ENCODE measurements around the gene SEH1L.
"Not testable (repeated sequence)": the region's sequence is repeated elsewhere in the genome, so short reads cannot be mapped to it uniquely, and the experiment has no call there.

The SEH1L gene

DNA sequence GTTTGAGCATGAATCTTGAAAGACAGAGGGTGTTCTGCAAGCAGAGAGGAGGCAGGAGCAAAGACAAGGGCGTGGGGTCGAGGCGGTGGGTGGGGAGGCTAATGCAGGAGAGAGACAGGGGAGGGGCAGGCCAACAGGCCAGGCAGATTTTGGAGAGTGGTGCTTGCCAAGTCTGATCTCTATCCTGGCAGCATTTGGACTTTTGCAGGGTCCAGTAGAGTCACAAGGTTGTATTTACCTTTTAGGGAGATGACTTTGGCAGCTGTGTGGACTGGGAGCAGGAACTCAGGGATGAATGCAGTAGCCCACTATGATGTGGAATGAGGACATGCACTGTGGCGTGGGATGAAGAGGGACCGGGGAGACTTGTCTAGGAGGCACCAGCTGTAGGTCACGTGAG, 27.7 kb downstream of the SEH1L start:
- DNase-seq (ENCODE audit: low read depth, low spot score) = no peak
- no peak overlapping the region for H3K4me3 ChIP-seq (ENCODE audit: low read depth, low read length)
- in situ Hi-C loops (cut with HindIII; ENCODE audit: low sequenced_read_pairs) = no loop called here
- no peak for TF ChIP-seq CTCF (IDR thresholded peaks at IDR 0.05; ENCODE audit: low read depth, low read length)

GRCh38 chr18:12976305-12976704, 28.5 kb downstream of the SEH1L start:
- H3K4me3 ChIP-seq (ENCODE audit: low read depth, low read length) = no peak overlapping the region
- DNase-seq (ENCODE audit: low read depth, low spot score) = no peak
- in situ Hi-C loops (cut with HindIII; ENCODE audit: low sequenced_read_pairs) = no loop called here
- TF ChIP-seq CTCF (IDR thresholded peaks at IDR 0.05; ENCODE audit: low read depth, low read length) = no peak

DNA sequence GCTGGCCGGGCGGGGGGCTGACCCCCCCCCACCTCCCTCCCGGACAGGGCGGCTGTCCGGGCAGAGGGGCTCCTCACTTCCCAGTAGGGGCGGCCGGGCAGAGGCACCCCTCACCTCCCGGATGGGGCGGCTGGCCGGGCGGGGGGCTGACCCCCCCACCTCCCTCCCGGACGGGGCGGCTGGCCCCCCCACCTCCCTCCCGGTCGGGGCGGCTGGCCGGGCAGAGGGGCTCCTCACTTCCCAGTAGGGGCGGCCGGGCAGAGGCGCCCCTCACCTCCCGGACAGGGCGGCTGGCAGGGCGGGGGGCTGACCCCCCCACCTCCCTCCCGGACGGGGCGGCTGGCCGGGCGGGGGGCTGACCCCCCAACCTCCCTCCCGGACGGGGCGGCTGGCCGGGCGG, 32.3 kb downstream of the SEH1L start:
- DNase-seq (ENCODE audit: low read depth, low spot score); H3K4me3 ChIP-seq (ENCODE audit: low read depth, low read length); in situ Hi-C loops (cut with HindIII; ENCODE audit: low sequenced_read_pairs): not testable (repeated sequence)

- H3K4me3 ChIP-seq (ENCODE audit: low read depth, low read length) = no peak overlapping the region
- in situ Hi-C loops (cut with HindIII; ENCODE audit: low sequenced_read_pairs) = no loop called here
- no peak for TF ChIP-seq CTCF (IDR thresholded peaks at IDR 0.05; ENCODE audit: low read depth, low read length)
- DNase-seq (ENCODE audit: low read depth, low spot score) = no peak
Observed at GRCh38 chr18:12989397-12990122, 41.7 kb downstream of the SEH1L start.

GRCh38 chr18:12990123-12990475, 42.3 kb downstream of the SEH1L start:
- TF ChIP-seq CTCF (IDR thresholded peaks at IDR 0.05; ENCODE audit: low read depth, low read length) = no peak
- DNase-seq (ENCODE audit: low read depth, low spot score) = no peak
- in situ Hi-C loops (cut with HindIII; ENCODE audit: low sequenced_read_pairs) = no loop called here

GRCh38 chr18:12990641-12990966, 42.8 kb downstream of the SEH1L start:
- TF ChIP-seq CTCF (IDR thresholded peaks at IDR 0.05; ENCODE audit: low read depth, low read length) = no peak
- in situ Hi-C loops (cut with HindIII; ENCODE audit: low sequenced_read_pairs) = no loop called here
- no peak for DNase-seq (ENCODE audit: low read depth, low spot score)
- H3K4me3 ChIP-seq (ENCODE audit: low read depth, low read length) = peak overlapping the region; percentile 70

More at GRCh38 chr18:12990123-12990475, 42.3 kb downstream of the SEH1L start:
- H3K4me3 ChIP-seq (ENCODE audit: low read depth, low read length) = no peak overlapping the region

- peak within 1 kb of the TSS; percentile 70 for H3K4me3 ChIP-seq (ENCODE audit: low read depth, low read length)
- in situ Hi-C loops (cut with HindIII; ENCODE audit: low sequenced_read_pairs) = no loop called here
- peak; percentile 99 for DNase-seq (ENCODE audit: low read depth, low spot score)
- no peak for TF ChIP-seq CTCF (IDR thresholded peaks at IDR 0.05; ENCODE audit: low read depth, low read length)
Observed at GRCh38 chr18:12990967-12991820, 43.4 kb downstream of the SEH1L start, which contains the start of gene CEP192. Gene CEP192, plus strand, starts transcription at chr18:12991362. Its CDS starts 8,063 bp downstream, at chr18:12999425.

All from astrocyte of the spinal cord (primary cell).